ENCODE results near the gene ARMC5. TPM values are rescaled to one million over a fixed set of nuclear protein-coding genes. Genes with fewer than 3 reads are reported as not detected.
A peak's percentile ranks its signal among the peaks of the same experiment; 100 is the strongest.

The ARMC5 gene
- total and polyA plus RNA-seq, 10 of the 15 experiments (the other 5 are each of a cell fraction or from before 2014, with no cell fraction given): 0.06 to 13.2 (median 5.6) TPM

GRCh38 chr16:31507929-31508705 lies 48.8 kb downstream of the ARMC5 start, which contains the start of gene RUSF1 (continued):
- TF ChIP-seq NR2C2 (IDR thresholded peaks at IDR 0.05; ENCODE audit: borderline replicate concordance, control insufficient read depth, insufficient read length, low read depth) (no peak), MTA3 (IDR thresholded peaks at IDR 0.05; ENCODE audit: borderline replicate concordance, low read length) (no peak), BMI1 (IDR thresholded peaks at IDR 0.05; ENCODE audit: borderline replicate concordance) (peak; percentile 20; the same call in 1 of the 2 replicates), ELK1 (IDR thresholded peaks at IDR 0.05; ENCODE audit: low read depth, low read length) (peak; percentile 89), RELB (IDR thresholded peaks at IDR 0.05; ENCODE audit: low read depth) (peak; percentile 68), DPF2 (IDR thresholded peaks at IDR 0.05) (peak; percentile 50), ZNF207 (IDR thresholded peaks at IDR 0.05; ENCODE audit: borderline replicate concordance) (peak; percentile 91; the same call in 1 of the 2 replicates), MYC (IDR thresholded peaks at IDR 0.05; ENCODE audit: insufficient read depth, insufficient read length, insufficient replicate concordance, low read length, severe bottlenecking) (no peak), MTA2 (IDR thresholded peaks at IDR 0.05; ENCODE audit: low read depth) (no peak), HDAC6 (IDR thresholded peaks at IDR 0.05; ENCODE audit: unreplicated experiment) (peak; percentile 39), ZNF24 (IDR thresholded peaks at IDR 0.05) (peak; percentile 54), CREM (IDR thresholded peaks at IDR 0.05; ENCODE audit: low read depth) (peak; percentile 72), PAX8 (IDR thresholded peaks at IDR 0.05) (no peak), POLR2A (IDR thresholded peaks at IDR 0.05; ENCODE audit: low read depth, low read length) (peak; percentile 95), WRNIP1 (IDR thresholded peaks at IDR 0.05; ENCODE audit: borderline replicate concordance, low read depth, low read length) (no peak), JUND (IDR thresholded peaks at IDR 0.05; ENCODE audit: low read depth, low read length) (no peak), RAD21 (IDR thresholded peaks at IDR 0.05; ENCODE audit: insufficient read depth, low read depth, low read length) (no peak), LARP7 (IDR thresholded peaks at IDR 0.05) (peak; percentile 58; the same call in 1 of the 2 replicates), RBBP5 (conservative IDR thresholded peaks at IDR 0.05) (no peak), CHD2 (IDR thresholded peaks at IDR 0.05; ENCODE audit: borderline replicate concordance, low read depth, low read length) (peak; percentile 63), ZNF274 (IDR thresholded peaks at IDR 0.05; ENCODE audit: insufficient read depth, insufficient read length) (no peak), BCL3 (IDR thresholded peaks at IDR 0.05; ENCODE audit: borderline replicate concordance, insufficient read depth, low read depth, low read length, poor library complexity, severe bottlenecking) (peak; percentile 34), SUPT20H (IDR thresholded peaks at IDR 0.05; ENCODE audit: borderline replicate concordance, control insufficient read depth, low read depth, low read length) (no peak), FOXK2 (IDR thresholded peaks at IDR 0.05) (no peak), ZSCAN29 (IDR thresholded peaks at IDR 0.05) (no peak), EGR1 (IDR thresholded peaks at IDR 0.05; ENCODE audit: borderline replicate concordance in 1 of 2, low read depth in 2 of 2, low read length in 2 of 2) (no peak; a peak in 1 of 3 replicates)

Measured in GM12878 (cell line).